Stimulated activated CD8-positive, alpha-beta memory T cell treated with anti-CD3 and anti-CD28 coated beads, Interleukin-2, amount 100 ng/mL, for 48 hours (primary cell): ENCODE results near the gene CDX2.

Experiments
- DNase-seq, 2 donors: peaks; one replicate each; pipeline ENCODE4 v3.0.0-alpha.2; 2020; ENCODE audit warnings: low read depth in 2 of 2

Gene CDX2

GRCh38 chr13:27917121-27917947, 51.8 kb downstream of the CDX2 start:
- no peak for DNase-seq

- no peak for DNase-seq
These were observed 53.6 kb downstream of the CDX2 start for GRCh38 chr13:27915301-27916207.

GRCh38 chr13:27913160-27913559, 56.0 kb downstream of the CDX2 start:
- no peak for DNase-seq

- no peak for DNase-seq
These were observed 57.6 kb downstream of the CDX2 start for GRCh38 chr13:27911521-27911920.
